ENCODE data around the gene ZNF462.

Gene ZNF462

DNA sequence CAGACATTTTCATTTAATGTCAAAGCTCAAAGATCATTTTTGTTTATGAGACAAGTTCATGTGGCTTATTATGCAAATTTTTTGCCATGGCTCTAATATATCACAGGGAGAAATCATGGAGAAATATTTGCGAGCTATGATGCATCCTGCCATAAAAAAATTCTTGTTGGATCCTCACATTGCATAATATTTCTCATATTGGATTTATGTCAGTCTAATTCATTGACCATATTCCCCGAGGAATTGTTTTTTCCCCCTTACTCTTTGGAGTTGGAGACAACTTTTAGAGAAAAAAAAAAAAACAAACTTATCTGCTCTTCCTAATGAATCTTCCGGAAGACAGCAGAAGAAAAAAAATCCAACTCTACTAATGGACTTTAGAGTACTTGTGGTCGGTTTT lies 4.3 kb downstream of the ZNF462 start:
- no peak overlapping the region for H2AFZ ChIP-seq (ENCODE audit: low read length)
- H3K4me1 ChIP-seq (ENCODE audit: insufficient read depth, low read length, poor library complexity, severe bottlenecking) = peaks cover 12% of the 10 kb centered on the region
- no peaks in the 10 kb centered on the region for H3K36me3 ChIP-seq (ENCODE audit: insufficient read depth, low read length)
- H3K4me2 ChIP-seq (ENCODE audit: low read depth, low read length, poor library complexity, severe bottlenecking) = peak overlapping the region; percentile 77
- peaks cover 74% of the 10 kb centered on the region for H3K79me2 ChIP-seq (ENCODE audit: insufficient read depth, low read length)
- H3K4me3 ChIP-seq (ENCODE audit: low read length, poor library complexity, severe bottlenecking) = peak overlapping the region; percentile 75
- no peaks in the 10 kb centered on the region for H3F3A ChIP-seq (ENCODE audit: low read depth)
- H3K9me2 ChIP-seq (replicated peaks; ENCODE audit: low read depth, low read length) = no peaks in the 10 kb centered on the region
- TF ChIP-seq CTCF (conservative IDR thresholded peaks at IDR 0.05; ENCODE audit: low read length) = no peak
- no peak for TF ChIP-seq EZH2phosphoT487 (IDR thresholded peaks at IDR 0.05; ENCODE audit: borderline replicate concordance)
- H3K9ac ChIP-seq (ENCODE audit: low read depth, low read length, poor library complexity, severe bottlenecking) = no peak overlapping the region
- H3K9me3 ChIP-seq (ENCODE audit: insufficient read depth, low read depth, low read length) = no peaks in the 10 kb centered on the region
- H4K20me1 ChIP-seq (ENCODE audit: insufficient read depth, low read length, poor library complexity, severe bottlenecking) = peaks cover 7% of the 10 kb centered on the region
- H3K27me3 ChIP-seq (ENCODE audit: insufficient read depth, low read length, poor library complexity, severe bottlenecking) = no peaks in the 10 kb centered on the region

DNA sequence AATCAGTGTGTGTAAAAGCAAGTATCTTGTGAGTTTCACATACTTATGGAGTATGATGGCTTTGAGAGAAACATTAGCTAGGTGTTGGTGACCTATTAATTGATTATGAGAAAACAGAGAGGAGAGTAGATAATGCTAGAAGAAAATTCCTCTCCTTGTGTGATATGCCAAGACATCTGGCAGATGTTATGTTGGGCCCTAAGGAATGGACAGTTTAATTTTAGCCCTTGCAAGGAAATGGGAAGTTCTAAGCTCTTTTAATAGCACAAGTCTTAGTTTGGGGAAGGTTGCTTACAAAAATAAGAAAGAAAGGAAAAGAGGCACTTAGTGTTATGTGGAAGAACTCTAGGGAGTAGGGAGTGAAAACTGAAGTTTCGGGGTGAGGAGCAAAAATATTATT lies 5.1 kb downstream of the ZNF462 start:
- Histone ChIP-seq H3F3A (ENCODE audit: low read depth) (no peaks in the 10 kb centered on the region), H2AFZ (ENCODE audit: low read length) (no peak overlapping the region), H3K4me2 (ENCODE audit: low read depth, low read length, poor library complexity, severe bottlenecking) (peak overlapping the region; percentile 77), H3K27me3 (ENCODE audit: insufficient read depth, low read length, poor library complexity, severe bottlenecking) (no peaks in the 10 kb centered on the region), H4K20me1 (ENCODE audit: insufficient read depth, low read length, poor library complexity, severe bottlenecking) (peaks cover 7% of the 10 kb centered on the region), H3K4me1 (ENCODE audit: insufficient read depth, low read length, poor library complexity, severe bottlenecking) (peaks cover 12% of the 10 kb centered on the region), H3K9me2 (replicated peaks; ENCODE audit: low read depth, low read length) (no peaks in the 10 kb centered on the region), H3K9ac (ENCODE audit: low read depth, low read length, poor library complexity, severe bottlenecking) (no peak overlapping the region), H3K79me2 (ENCODE audit: insufficient read depth, low read length) (peaks cover 74% of the 10 kb centered on the region), H3K4me3 (ENCODE audit: low read length, poor library complexity, severe bottlenecking) (no peak overlapping the region), H3K36me3 (ENCODE audit: insufficient read depth, low read length) (no peaks in the 10 kb centered on the region), H3K9me3 (ENCODE audit: insufficient read depth, low read depth, low read length) (no peaks in the 10 kb centered on the region)
- no peak for TF ChIP-seq EZH2phosphoT487 (IDR thresholded peaks at IDR 0.05; ENCODE audit: borderline replicate concordance)
- no peak for TF ChIP-seq CTCF (conservative IDR thresholded peaks at IDR 0.05; ENCODE audit: low read length)

DNA sequence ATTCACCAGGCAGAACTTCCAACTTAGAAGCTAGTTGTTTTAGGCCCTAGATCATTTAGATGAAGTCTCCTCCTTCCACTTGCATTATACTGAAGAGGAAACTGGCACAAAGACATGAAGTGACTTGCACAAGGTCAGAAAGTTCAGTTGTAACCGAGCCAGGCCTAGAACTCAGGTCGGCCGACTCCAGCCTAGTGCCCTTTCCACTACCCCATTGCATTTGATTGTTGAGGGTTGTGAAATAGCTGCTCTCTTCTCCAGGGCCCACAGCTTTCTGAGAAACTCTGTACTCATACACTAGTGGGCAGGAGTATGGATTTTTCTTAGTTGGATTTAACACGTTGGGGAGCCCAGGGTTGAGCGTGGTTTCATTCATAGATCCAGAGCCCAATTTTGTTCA lies 5.6 kb downstream of the ZNF462 start:
- Histone ChIP-seq H3K9me2 (replicated peaks; ENCODE audit: low read depth, low read length) (no peaks in the 10 kb centered on the region), H3K36me3 (ENCODE audit: insufficient read depth, low read length) (no peaks in the 10 kb centered on the region), H4K20me1 (ENCODE audit: insufficient read depth, low read length, poor library complexity, severe bottlenecking) (peaks cover 7% of the 10 kb centered on the region), H3K4me3 (ENCODE audit: low read length, poor library complexity, severe bottlenecking) (no peak overlapping the region), H3K4me2 (ENCODE audit: low read depth, low read length, poor library complexity, severe bottlenecking) (peak overlapping the region; percentile 77), H3K79me2 (ENCODE audit: insufficient read depth, low read length) (peaks cover 70% of the 10 kb centered on the region), H3K9me3 (ENCODE audit: insufficient read depth, low read depth, low read length) (no peaks in the 10 kb centered on the region), H2AFZ (ENCODE audit: low read length) (no peak overlapping the region), H3K27me3 (ENCODE audit: insufficient read depth, low read length, poor library complexity, severe bottlenecking) (no peaks in the 10 kb centered on the region), H3K4me1 (ENCODE audit: insufficient read depth, low read length, poor library complexity, severe bottlenecking) (peaks cover 12% of the 10 kb centered on the region), H3F3A (ENCODE audit: low read depth) (no peaks in the 10 kb centered on the region), H3K9ac (ENCODE audit: low read depth, low read length, poor library complexity, severe bottlenecking) (no peak overlapping the region)
- no peak for TF ChIP-seq CTCF (conservative IDR thresholded peaks at IDR 0.05; ENCODE audit: low read length)
- TF ChIP-seq EZH2phosphoT487 (IDR thresholded peaks at IDR 0.05; ENCODE audit: borderline replicate concordance) = no peak

All from Loucy (cell line).